HepG2 (cell line): Measurements from ENCODE around the gene LTB4R. TPM values are rescaled to one million over a fixed set of nuclear protein-coding genes. Genes with fewer than 3 reads are reported as not detected.

ENCODE experiments used
- ATAC-seq: fragments of 200-7000 bp; cut with Tn5 transposase; 3 replicates; pipeline ENCODE4 v1.9.1; 2020; ENCODE audit warnings: mild to moderate bottlenecking, moderate library complexity
- BruUV-seq: library from RNA; stranded (reverse); fragments of 400-500 nt; replicated peaks from 2 replicates; lab custom pipeline; 2021; lab: Mats Ljungman, UMichigan
- CTCF ChIA-PET: fragments of 300-600 bp; formaldehyde crosslinking; extraction: SDS; loops from one replicate; lab custom pipeline; 2021; ENCODE audit warnings: low total read pairs, inconsistent platforms, low intra/inter-chr PET ratio; lab: Yijun Ruan, JAX
- POLR2A ChIA-PET: fragments of 350-600 bp; sonication (Branson Sonifier 250); formaldehyde crosslinking; loops from one replicate; lab custom pipeline; 2020; ENCODE audit warnings: antibody characterized with exemption, inconsistent platforms; lab: Yijun Ruan, JAX
- DNase-seq: peaks from one replicate; pipeline ENCODE4 v3.0.0-alpha.2; 2015; ENCODE audit warnings: low spot score
- FAIRE-seq: peaks from 3 replicates; lab custom pipeline; 2011; peaks lifted over from hg19 to GRCh38; lab: Jason Lieb, UNC
- H2AFZ ChIP-seq: one replicate; pipeline ENCODE4 v1.6.1; 2011; ENCODE audit warnings: low read length, inconsistent platforms
- H3K27ac ChIP-seq: fragments of 300-600 bp; 3 replicates; pipeline ENCODE4 v1.8.0; 2011; ENCODE audit warnings: mixed run types, mild to moderate bottlenecking, mixed read lengths, low read length, inconsistent platforms; ENCODE audit not compliant: insufficient read depth; ENCODE audit errors: extremely low read length
- H3K27me3 ChIP-seq, 2 experiments: fragments of 200-600 bp in 1 of 2; 2 replicates in 1 of 2; 3 replicates in 1 of 2; pipeline versions ENCODE4 v1.6.0 to v1.8.0; 2011; ENCODE audit warnings: low read length in 2 of 2, mild to moderate bottlenecking in 2 of 2, moderate library complexity in 2 of 2, inconsistent platforms in 1 of 2; ENCODE audit not compliant: insufficient read depth in 2 of 2, control insufficient read depth in 1 of 2
- H3K36me3 ChIP-seq, 2 experiments: fragments of 200-600 bp in 1 of 2; replicated peaks in 1 of 2; 2 replicates in 1 of 2; 3 replicates in 1 of 2; pipeline versions ENCODE4 v1.5.1 to v1.8.0; 2011; ENCODE audit warnings: low read length in 2 of 2, inconsistent platforms in 1 of 2; ENCODE audit not compliant: insufficient read depth in 2 of 2, control insufficient read depth in 1 of 2
- H3K4me1 ChIP-seq: 2 replicates; pipeline ENCODE4 v1.5.1; 2012; ENCODE audit warnings: low read length, inconsistent platforms; ENCODE audit not compliant: insufficient read depth
- H3K4me2 ChIP-seq: 2 replicates; pipeline ENCODE4 v1.6.0; 2011; ENCODE audit warnings: low read depth, low read length, inconsistent platforms
- H3K4me3 ChIP-seq, 3 experiments: fragments of 200-600 bp in 1 of 3; sonication (generic), shearing (Covaris generic) in 1 of 3; replicated peaks in 1 of 3; 2 replicates each; pipeline ENCODE4 v1.5.1; 2011 to 2016; ENCODE audit warnings: low read length in 3 of 3, inconsistent platforms in 2 of 3, low read depth in 2 of 3, mild to moderate bottlenecking in 2 of 3, control low read depth in 1 of 3, mixed read lengths in 1 of 3; ENCODE audit not compliant: insufficient read depth in 1 of 3
- H3K79me2 ChIP-seq: one replicate; pipeline ENCODE4 v1.6.1; 2011; ENCODE audit warnings: low read length, inconsistent platforms; ENCODE audit not compliant: insufficient read depth
- H3K9ac ChIP-seq: 2 replicates; pipeline ENCODE4 v1.6.0; 2011; ENCODE audit warnings: mild to moderate bottlenecking, low read depth, low read length, inconsistent platforms; ENCODE audit not compliant: insufficient read depth
- H3K9me3 ChIP-seq: 2 replicates; pipeline ENCODE4 v1.5.1; 2012; ENCODE audit warnings: mild to moderate bottlenecking, low read length
- H4K20me1 ChIP-seq: 2 replicates; pipeline ENCODE4 v1.6.0; 2011; ENCODE audit warnings: inconsistent platforms, mild to moderate bottlenecking, low read length, moderate library complexity; ENCODE audit not compliant: insufficient read depth
- DZIP1 ChIP-seq: sonication (generic); formaldehyde crosslinking; IDR thresholded peaks from 2 replicates; pipeline ENCODE4 v1.5.0; 2020; ENCODE audit warnings: mild to moderate bottlenecking, missing genetic modification reagents
- FLYWCH1 ChIP-seq: sonication (generic); formaldehyde crosslinking; IDR thresholded peaks from 2 replicates; pipeline ENCODE4 v1.8.1; 2023; ENCODE audit warnings: mild to moderate bottlenecking, missing genetic modification reagents
- FOXJ3 ChIP-seq: sonication (generic); formaldehyde crosslinking; IDR thresholded peaks from 2 replicates; pipeline ENCODE4 v1.4.0; 2020; ENCODE audit warnings: missing genetic modification reagents, mild to moderate bottlenecking, borderline replicate concordance
- PAWR ChIP-seq: sonication (generic); formaldehyde crosslinking; IDR thresholded peaks from 2 replicates; pipeline ENCODE4 v1.4.0; 2020; ENCODE audit warnings: missing genetic modification reagents, mild to moderate bottlenecking, borderline replicate concordance
- SP1 ChIP-seq, 2 experiments: fragments of 450-650 bp in 1 of 2; sonication (generic) in 1 of 2; formaldehyde crosslinking in 1 of 2; IDR thresholded peaks; 2 replicates each; pipeline versions ENCODE4 v1.4.0 to v1.6.1; 2016 to 2020; ENCODE audit warnings: missing genetic modification reagents in 1 of 2
- ZNF431 ChIP-seq: sonication (generic); formaldehyde crosslinking; IDR thresholded peaks from 2 replicates; pipeline ENCODE4 v1.9.0; 2022; ENCODE audit warnings: missing genetic modification reagents, low read depth, mild to moderate bottlenecking, borderline replicate concordance
- ZNF607 ChIP-seq: sonication (generic); formaldehyde crosslinking; IDR thresholded peaks from 2 replicates; pipeline ENCODE4 v1.5.1; 2020; ENCODE audit warnings: missing genetic modification reagents, mild to moderate bottlenecking, borderline replicate concordance
- ZNF747 ChIP-seq: sonication (generic); formaldehyde crosslinking; IDR thresholded peaks from 2 replicates; pipeline ENCODE4 v1.8.1; 2023; ENCODE audit warnings: missing genetic modification reagents, mild to moderate bottlenecking, borderline replicate concordance
- ZNF773 ChIP-seq: sonication (generic); formaldehyde crosslinking; IDR thresholded peaks from 2 replicates; pipeline ENCODE4 v1.4.0; 2020; ENCODE audit warnings: missing genetic modification reagents, borderline replicate concordance
- WGBS: methylation state at CpG from one replicate; pipeline ENCODE4 v1.1.6; 2017; ENCODE audit warnings: low lambda C conversion rate; 5-methylcytosine and 5-hydroxymethylcytosine counted together
- in situ Hi-C: cut with HindIII; loops from 2 replicates; pipeline ENCODE4 v1.10.0; 2017; ENCODE audit warnings: low pct_unique_long_range_greater_than_20kb; ENCODE audit not compliant: extremely low pct_ligation_motif_present
- intact Hi-C: fragments of 100-400 bp; cut with micrococcal nuclease; formaldehyde crosslinking; loops from one replicate; pipeline ENCODE4 v1.10.0; 2022; ENCODE audit not compliant: unreplicated experiment
- polyA plus RNA-seq, 8 experiments: library from polyadenylated mRNA; depleted of rRNA in 3 of 8; stranded (reverse) in 7 of 8; unstranded in 1 of 8; fragments of >200 nt; fragmentation: Illumina TruSeq in 4 of 8; extraction: Trizol in 4 of 8; gene quantifications; 2 replicates each; pipeline versions ENCODE4 v1.2.1 to v1.2.3, GENCODE V29; 2011 to 2016; ENCODE audit warnings: low read depth in 4 of 8, missing spikeins in 1 of 8, mixed read lengths in 1 of 8; ENCODE audit not compliant: insufficient read depth in 1 of 8
- total RNA-seq, 5 experiments: library from RNA; depleted of rRNA; stranded (reverse); fragments of >200 nt; fragmentation: Illumina TruSeq; extraction: Trizol; gene quantifications; 2 replicates each; pipeline ENCODE4 v1.2.3, GENCODE V29; 2016; ENCODE audit warnings: low read depth in 1 of 5
- TF ChIP-seq, protein P1 (sequence below): sonication (generic); formaldehyde crosslinking; IDR thresholded peaks from 2 replicates; pipeline ENCODE4 v1.4.0; 2020; ENCODE audit warnings: mild to moderate bottlenecking, missing genetic modification reagents
- TF ChIP-seq, protein P2 (sequence below): sonication (generic); formaldehyde crosslinking; IDR thresholded peaks from 2 replicates; pipeline ENCODE4 v1.4.0; 2020; ENCODE audit warnings: missing genetic modification reagents, borderline replicate concordance
- TF ChIP-seq, protein P3 (sequence below): sonication (generic); formaldehyde crosslinking; IDR thresholded peaks from 2 replicates; pipeline ENCODE4 v1.4.0; 2020; ENCODE audit warnings: low read depth, mild to moderate bottlenecking, missing genetic modification reagents

Gene LTB4R
- total and polyA plus RNA-seq, 2 of the 13 experiments (the other 11 are each of a cell fraction or from before 2014, with no cell fraction given) = 3.2 to 8.2 TPM

- DNase-seq (peak; percentile 99), ATAC-seq (peak; percentile 91), FAIRE-seq (peak; percentile 99)
- Histone ChIP-seq H3K36me3 (peaks cover 36 to 43% of the 10 kb centered on the region in 2 experiments), H2AFZ (peak within 1 kb of the TSS; percentile 81), H3K27me3 (no peaks in the 10 kb centered on the region; a peak in 1 of 5 replicates), H3K9me3 (no peaks in the 10 kb centered on the region), H3K9ac (peak within 1 kb of the TSS; percentile 86), H3K4me1 (peaks cover 48% of the 10 kb centered on the region), H3K4me2 (peak within 1 kb of the TSS; percentile 92), H3K79me2 (peaks cover 9% of the 10 kb centered on the region), H4K20me1 (no peaks in the 10 kb centered on the region), H3K27ac (peak within 1 kb of the TSS; percentile 90), H3K4me3 (peak within 1 kb of the TSS; percentile 44 to 73 (median 56))
- 4% methylated on average over 6 of the region's 6 CpGs for WGBS
- POLR2A ChIA-PET = interaction anchor here (0.6 to 24.7 kb wide), 53 partner anchors 8 to 1005 kb away, joined by 3 to 850 read pairs (median 6); partner anchors contain the start of genes BCL2L2, CBLN3, CHMP4A and DCAF11
- in situ Hi-C loops = no loop called here
- no TSS peak for BruUV-seq
- CTCF ChIA-PET = interaction anchor here (0.6 to 3.4 kb wide), 7 partner anchors 8 to 742 kb away, joined by 3 to 45 read pairs (median 6); partner anchors contain the start of genes DHRS1, MDP1, NOP9 and TINF2
- intact Hi-C loops = loop anchor here (1.0 to 2.0 kb wide), 2 partner anchors 8 to 65 kb away; partner anchors contain the start of genes DHRS1, NOP9 and TINF2
- TF ChIP-seq, protein P1, sequence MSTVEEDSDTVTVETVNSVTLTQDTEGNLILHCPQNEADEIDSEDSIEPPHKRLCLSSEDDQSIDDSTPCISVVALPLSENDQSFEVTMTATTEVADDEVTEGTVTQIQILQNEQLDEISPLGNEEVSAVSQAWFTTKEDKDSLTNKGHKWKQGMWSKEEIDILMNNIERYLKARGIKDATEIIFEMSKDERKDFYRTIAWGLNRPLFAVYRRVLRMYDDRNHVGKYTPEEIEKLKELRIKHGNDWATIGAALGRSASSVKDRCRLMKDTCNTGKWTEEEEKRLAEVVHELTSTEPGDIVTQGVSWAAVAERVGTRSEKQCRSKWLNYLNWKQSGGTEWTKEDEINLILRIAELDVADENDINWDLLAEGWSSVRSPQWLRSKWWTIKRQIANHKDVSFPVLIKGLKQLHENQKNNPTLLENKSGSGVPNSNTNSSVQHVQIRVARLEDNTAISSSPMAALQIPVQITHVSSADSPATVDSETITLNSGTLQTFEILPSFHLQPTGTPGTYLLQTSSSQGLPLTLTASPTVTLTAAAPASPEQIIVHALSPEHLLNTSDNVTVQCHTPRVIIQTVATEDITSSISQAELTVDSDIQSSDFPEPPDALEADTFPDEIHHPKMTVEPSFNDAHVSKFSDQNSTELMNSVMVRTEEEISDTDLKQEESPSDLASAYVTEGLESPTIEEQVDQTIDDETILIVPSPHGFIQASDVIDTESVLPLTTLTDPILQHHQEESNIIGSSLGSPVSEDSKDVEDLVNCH (CRISPR knock-in tag) = no peak; the same call in 1 of the 2 replicates
- no peak for TF ChIP-seq ZNF431 (CRISPR knock-in tag)
- TF ChIP-seq SP1 (IDR thresholded peaks at IDR 0.05) = no peak
- peak; percentile 85 for TF ChIP-seq SP1 (CRISPR knock-in tag; IDR thresholded peaks at IDR 0.05)
- no peak for TF ChIP-seq ZNF773 (CRISPR knock-in tag)
- TF ChIP-seq DZIP1 (CRISPR knock-in tag) = peak; percentile 95
- TF ChIP-seq, protein P2, sequence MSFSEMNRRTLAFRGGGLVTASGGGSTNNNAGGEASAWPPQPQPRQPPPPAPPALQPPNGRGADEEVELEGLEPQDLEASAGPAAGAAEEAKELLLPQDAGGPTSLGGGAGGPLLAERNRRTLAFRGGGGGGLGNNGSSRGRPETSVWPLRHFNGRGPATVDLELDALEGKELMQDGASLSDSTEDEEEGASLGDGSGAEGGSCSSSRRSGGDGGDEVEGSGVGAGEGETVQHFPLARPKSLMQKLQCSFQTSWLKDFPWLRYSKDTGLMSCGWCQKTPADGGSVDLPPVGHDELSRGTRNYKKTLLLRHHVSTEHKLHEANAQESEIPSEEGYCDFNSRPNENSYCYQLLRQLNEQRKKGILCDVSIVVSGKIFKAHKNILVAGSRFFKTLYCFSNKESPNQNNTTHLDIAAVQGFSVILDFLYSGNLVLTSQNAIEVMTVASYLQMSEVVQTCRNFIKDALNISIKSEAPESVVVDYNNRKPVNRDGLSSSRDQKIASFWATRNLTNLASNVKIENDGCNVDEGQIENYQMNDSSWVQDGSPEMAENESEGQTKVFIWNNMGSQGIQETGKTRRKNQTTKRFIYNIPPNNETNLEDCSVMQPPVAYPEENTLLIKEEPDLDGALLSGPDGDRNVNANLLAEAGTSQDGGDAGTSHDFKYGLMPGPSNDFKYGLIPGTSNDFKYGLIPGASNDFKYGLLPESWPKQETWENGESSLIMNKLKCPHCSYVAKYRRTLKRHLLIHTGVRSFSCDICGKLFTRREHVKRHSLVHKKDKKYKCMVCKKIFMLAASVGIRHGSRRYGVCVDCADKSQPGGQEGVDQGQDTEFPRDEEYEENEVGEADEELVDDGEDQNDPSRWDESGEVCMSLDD (CRISPR knock-in tag) = no peak; the same call in 1 of the 2 replicates
- no peak for TF ChIP-seq FOXJ3 (CRISPR knock-in tag)
- no peak; the same call in 1 of the 2 replicates for TF ChIP-seq PAWR (CRISPR knock-in tag)
- TF ChIP-seq, protein P3, sequence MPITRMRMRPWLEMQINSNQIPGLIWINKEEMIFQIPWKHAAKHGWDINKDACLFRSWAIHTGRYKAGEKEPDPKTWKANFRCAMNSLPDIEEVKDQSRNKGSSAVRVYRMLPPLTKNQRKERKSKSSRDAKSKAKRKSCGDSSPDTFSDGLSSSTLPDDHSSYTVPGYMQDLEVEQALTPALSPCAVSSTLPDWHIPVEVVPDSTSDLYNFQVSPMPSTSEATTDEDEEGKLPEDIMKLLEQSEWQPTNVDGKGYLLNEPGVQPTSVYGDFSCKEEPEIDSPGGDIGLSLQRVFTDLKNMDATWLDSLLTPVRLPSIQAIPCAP = peak; percentile 77; the same call in 1 of the 2 replicates
- TF ChIP-seq FLYWCH1 (CRISPR knock-in tag) = no peak
- TF ChIP-seq ZNF747 (CRISPR knock-in tag) = peak; percentile 12; the same call in 1 of the 2 replicates
- peak; percentile 54 for TF ChIP-seq ZNF607
These were observed 3.5 kb upstream of the LTB4R start, which contains the start of gene CIDEB for GRCh38 chr14:24307575-24308341. Gene CIDEB (minus strand): TSS chr14:24307977. CDS start chr14:24307858, 119 bp downstream.
